Measurements from ENCODE around the gene CDH5.

- TF ChIP-seq CTCF (conservative IDR thresholded peaks at IDR 0.05) (no peak), EZH2 (IDR thresholded peaks at IDR 0.05; ENCODE audit: low read depth) (no peak)
Observed at GRCh38 chr16:66432429-66432828, 65.9 kb downstream of the CDH5 start.
